Keratinocyte (primary cell): ENCODE data around the gene BUD23. TPM values are rescaled to one million over a fixed set of nuclear protein-coding genes. Genes with fewer than 3 reads are reported as not detected.
A peak's percentile ranks its signal among the peaks of the same experiment; 100 is the strongest.

Experiments used
- DNase-seq: peaks from one replicate; pipeline ENCODE4 v3.0.0-alpha.2; 2011; ENCODE audit warnings: low read depth, missing footprints, low spot score
- FAIRE-seq: peaks from 2 replicates; lab custom pipeline; 2011; peaks lifted over from hg19 to GRCh38; lab: Jason Lieb, UNC
- H2AFZ ChIP-seq: 2 replicates; pipeline ENCODE4 v1.6.0; 2012; ENCODE audit warnings: low read length, control low read depth, inconsistent platforms; ENCODE audit not compliant: control insufficient read depth
- H3K27ac ChIP-seq: 2 replicates; pipeline ENCODE4 v1.5.1; 2011; ENCODE audit warnings: low read length; ENCODE audit not compliant: control insufficient read depth, insufficient read depth
- H3K27me3 ChIP-seq: 3 replicates; pipeline ENCODE4 v1.6.0; 2011; ENCODE audit warnings: low read length; ENCODE audit not compliant: control insufficient read depth, insufficient read depth; ENCODE audit errors: extremely low read depth
- H3K36me3 ChIP-seq, 2 experiments: 2 replicates in 1 of 2; 3 replicates in 1 of 2; pipeline ENCODE4 v1.5.1; 2011; ENCODE audit warnings: low read length in 2 of 2, mild to moderate bottlenecking in 1 of 2; ENCODE audit not compliant: control insufficient read depth in 2 of 2, insufficient read depth in 2 of 2; ENCODE audit errors: extremely low read depth in 1 of 2
- H3K4me1 ChIP-seq: 3 replicates; pipeline ENCODE4 v1.5.1; 2011; ENCODE audit warnings: low read length; ENCODE audit not compliant: control insufficient read depth, insufficient read depth; ENCODE audit errors: extremely low read depth
- H3K4me2 ChIP-seq: 3 replicates; pipeline ENCODE4 v1.6.0; 2011; ENCODE audit warnings: low read depth, low read length; ENCODE audit not compliant: control insufficient read depth, insufficient read depth; ENCODE audit errors: extremely low read depth
- H3K4me3 ChIP-seq, 3 experiments: fragments of 200-600 bp in 1 of 3; sonication (generic) in 1 of 3; 2 replicates in 2 of 3; 3 replicates in 1 of 3; pipeline ENCODE4 v1.5.1; 2011 to 2016; ENCODE audit warnings: low read length in 3 of 3, mild to moderate bottlenecking in 3 of 3, control low read depth in 2 of 3, inconsistent platforms in 1 of 3, low read depth in 1 of 3, mixed read lengths in 1 of 3, mixed run types in 1 of 3, moderate library complexity in 1 of 3; ENCODE audit not compliant: control insufficient read depth in 2 of 3, insufficient read depth in 2 of 3; ENCODE audit errors: extremely low read depth in 1 of 3
- H3K79me2 ChIP-seq: 2 replicates; pipeline ENCODE4 v1.6.0; 2012; ENCODE audit warnings: low read length; ENCODE audit not compliant: control insufficient read depth, insufficient read depth
- H3K9ac ChIP-seq: 3 replicates; pipeline ENCODE4 v1.6.0; 2011; ENCODE audit warnings: low read length; ENCODE audit not compliant: control insufficient read depth, insufficient read depth; ENCODE audit errors: extremely low read depth
- H3K9me1 ChIP-seq: 3 replicates; pipeline ENCODE4 v1.6.0; 2011; ENCODE audit warnings: low read length; ENCODE audit not compliant: control insufficient read depth, insufficient read depth; ENCODE audit errors: extremely low read depth
- H3K9me3 ChIP-seq: 2 replicates; pipeline ENCODE4 v1.5.1; 2012; ENCODE audit warnings: low read depth, low read length; ENCODE audit not compliant: control insufficient read depth
- H4K20me1 ChIP-seq: 3 replicates; pipeline ENCODE4 v1.6.0; 2011; ENCODE audit warnings: low read length; ENCODE audit not compliant: control insufficient read depth, insufficient read depth; ENCODE audit errors: extremely low read depth
- EZH2 ChIP-seq: IDR thresholded peaks from one replicate; pipeline ENCODE4 v1.6.1; 2012; ENCODE audit warnings: inconsistent platforms, mild to moderate bottlenecking, low read length, moderate library complexity
- dilution Hi-C: fragments of 300-500 bp; cut with MboI; formaldehyde crosslinking; loops from one replicate; pipeline ENCODE4 v1.7.0; 2020; ENCODE audit warnings: low sequenced_read_pairs; ENCODE audit not compliant: extremely low pct_ligation_motif_present
- polyA plus RNA-seq, 5 experiments: library from polyadenylated mRNA; depleted of rRNA in 3 of 5; stranded (reverse) in 3 of 5; stranded (forward) in 1 of 5; unstranded in 1 of 5; fragments of >200 nt; gene quantifications; 1 replicate in 1 of 5; 2 replicates in 3 of 5; 3 replicates in 1 of 5; pipeline versions ENCODE4 v1.2.1 to v1.2.3, GENCODE V29; 2011 to 2012; ENCODE audit warnings: missing spikeins in 2 of 5, low read depth in 1 of 5, low replicate concordance in 1 of 5
- TF ChIP-seq, protein P1 (sequence below), 3 experiments: IDR thresholded peaks in 1 of 3; conservative IDR thresholded peaks in 1 of 3; optimal IDR thresholded peaks in 1 of 3; 2 replicates in 2 of 3; 3 replicates in 1 of 3; pipeline versions ENCODE3 to v1.5.1; 2011; ENCODE audit warnings: low read length in 3 of 3, mild to moderate bottlenecking in 3 of 3, moderate library complexity in 2 of 3, control low read depth in 1 of 3, inconsistent platforms in 1 of 3; ENCODE audit not compliant: insufficient read depth in 2 of 3; ENCODE audit errors: extremely low read depth in 1 of 3

The BUD23 gene
- polyA plus RNA-seq, 1 donor (not counting 4 experiments of a cell fraction or from before 2014, with no cell fraction given): 72.0 TPM

DNA sequence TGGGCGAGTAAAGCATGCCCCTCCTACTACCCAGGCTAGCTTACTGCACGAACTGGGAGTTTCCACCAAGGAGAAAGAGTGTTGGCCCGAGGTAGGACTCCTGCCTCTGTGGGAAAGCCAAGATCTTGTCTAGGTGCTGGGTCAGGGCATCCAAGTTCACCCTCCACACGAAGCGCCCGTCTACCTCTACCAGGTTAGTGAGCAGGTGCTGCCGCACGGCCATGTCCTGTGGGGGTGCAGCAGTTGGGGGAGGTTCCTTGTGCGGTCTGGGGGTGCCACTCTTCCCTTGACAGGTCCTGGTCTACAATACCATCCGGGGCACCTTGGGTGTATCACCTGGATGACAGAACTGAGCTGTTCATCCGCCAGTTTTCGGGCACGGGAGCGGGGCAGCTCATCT, 53.5 kb downstream of the BUD23 start:
- TF ChIP-seq EZH2: no peak
- TF ChIP-seq, protein P1, sequence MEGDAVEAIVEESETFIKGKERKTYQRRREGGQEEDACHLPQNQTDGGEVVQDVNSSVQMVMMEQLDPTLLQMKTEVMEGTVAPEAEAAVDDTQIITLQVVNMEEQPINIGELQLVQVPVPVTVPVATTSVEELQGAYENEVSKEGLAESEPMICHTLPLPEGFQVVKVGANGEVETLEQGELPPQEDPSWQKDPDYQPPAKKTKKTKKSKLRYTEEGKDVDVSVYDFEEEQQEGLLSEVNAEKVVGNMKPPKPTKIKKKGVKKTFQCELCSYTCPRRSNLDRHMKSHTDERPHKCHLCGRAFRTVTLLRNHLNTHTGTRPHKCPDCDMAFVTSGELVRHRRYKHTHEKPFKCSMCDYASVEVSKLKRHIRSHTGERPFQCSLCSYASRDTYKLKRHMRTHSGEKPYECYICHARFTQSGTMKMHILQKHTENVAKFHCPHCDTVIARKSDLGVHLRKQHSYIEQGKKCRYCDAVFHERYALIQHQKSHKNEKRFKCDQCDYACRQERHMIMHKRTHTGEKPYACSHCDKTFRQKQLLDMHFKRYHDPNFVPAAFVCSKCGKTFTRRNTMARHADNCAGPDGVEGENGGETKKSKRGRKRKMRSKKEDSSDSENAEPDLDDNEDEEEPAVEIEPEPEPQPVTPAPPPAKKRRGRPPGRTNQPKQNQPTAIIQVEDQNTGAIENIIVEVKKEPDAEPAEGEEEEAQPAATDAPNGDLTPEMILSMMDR (optimal IDR thresholded peaks at IDR 0.05 in 1 of 3, IDR thresholded peaks at IDR 0.05 in 1 of 3, conservative IDR thresholded peaks at IDR 0.05 in 1 of 3; ENCODE audit: extremely low read depth in 1 of 3, insufficient read depth in 2 of 3, low read length in 3 of 3): no peak
- Histone ChIP-seq H3K9me3 (no peaks in the 10 kb centered on the region), H3K27me3 (no peaks in the 10 kb centered on the region), H3K4me1 (peaks cover 11% of the 10 kb centered on the region), H3K9me1 (no peaks in the 10 kb centered on the region), H3K36me3 (peaks cover 5 to 10% of the 10 kb centered on the region in 2 experiments), H3K27ac (no peak overlapping the region), H2AFZ (no peak overlapping the region), H3K4me3 (no peak overlapping the region), H3K79me2 (peaks cover 6% of the 10 kb centered on the region), H3K4me2 (no peak overlapping the region), H4K20me1 (peaks cover 2% of the 10 kb centered on the region), H3K9ac (no peak overlapping the region)
- no peak for FAIRE-seq
- dilution Hi-C loops: no loop called here
- no peak for DNase-seq

DNA sequence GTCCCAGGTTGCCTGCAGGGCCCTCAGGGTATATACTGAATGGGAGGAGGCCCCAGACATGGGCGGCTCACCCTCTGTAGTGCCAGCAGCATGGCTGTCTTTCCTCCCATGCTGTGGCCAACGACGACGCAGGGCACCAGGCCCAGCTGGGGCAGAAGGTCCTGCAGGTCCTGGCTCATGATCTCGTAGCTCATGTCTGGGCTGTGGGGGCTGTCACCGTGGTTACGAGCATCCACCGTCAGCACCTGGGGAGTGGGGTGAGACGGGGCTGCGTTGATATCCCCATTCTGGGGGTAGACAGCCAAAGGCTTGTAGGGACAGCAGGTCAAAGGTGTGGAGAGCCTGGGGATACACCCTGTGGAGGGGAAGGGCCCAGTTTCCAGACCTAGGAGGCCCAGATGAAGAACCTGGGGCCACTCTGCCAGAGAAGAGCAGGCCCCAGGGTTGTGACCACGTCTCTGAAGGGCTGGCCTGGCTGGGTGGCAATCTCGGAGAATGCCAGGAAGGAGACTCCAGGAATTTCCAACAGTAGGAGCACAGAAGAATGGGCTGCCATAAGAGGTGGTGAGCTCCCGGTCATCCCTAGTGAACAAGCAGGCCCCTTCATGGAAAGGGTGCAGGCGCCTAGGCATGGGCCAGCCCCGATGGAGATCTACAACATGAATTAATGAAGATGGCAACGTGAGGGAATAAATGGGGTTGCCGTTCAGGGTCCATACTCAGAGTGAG, 54.3 kb downstream of the BUD23 start:
- FAIRE-seq: no peak
- TF ChIP-seq, protein P1 (optimal IDR thresholded peaks at IDR 0.05 in 1 of 3, IDR thresholded peaks at IDR 0.05 in 1 of 3, conservative IDR thresholded peaks at IDR 0.05 in 1 of 3; ENCODE audit: extremely low read depth in 1 of 3, insufficient read depth in 2 of 3, low read length in 3 of 3): no peak
- TF ChIP-seq EZH2: no peak
- no peaks in the 10 kb centered on the region for H3K9me3 ChIP-seq
- no peak overlapping the region for H2AFZ ChIP-seq
- H3K4me1 ChIP-seq: peaks cover 12% of the 10 kb centered on the region
- DNase-seq: no peak
- H3K27me3 ChIP-seq: no peaks in the 10 kb centered on the region
- no peak overlapping the region for H3K9ac ChIP-seq
- peak overlapping the region; percentile 74 for H3K4me2 ChIP-seq
- H3K79me2 ChIP-seq: peaks cover 6% of the 10 kb centered on the region
- dilution Hi-C loops: no loop called here
- peaks cover 5 to 10% of the 10 kb centered on the region in 2 experiments for H3K36me3 ChIP-seq
- peak overlapping the region; percentile 76 to 82 (median 82) for H3K4me3 ChIP-seq
- peaks cover 2% of the 10 kb centered on the region for H4K20me1 ChIP-seq
- H3K27ac ChIP-seq: no peak overlapping the region
- no peaks in the 10 kb centered on the region for H3K9me1 ChIP-seq
